Panc1 (cell line): ENCODE data around the gene NEB. TPM values are rescaled to one million over a fixed set of nuclear protein-coding genes. Genes with fewer than 3 reads are reported as not detected.

Experiments
- ATAC-seq: fragments of 200-7000 bp; cut with Tn5 transposase; 2 replicates; pipeline ENCODE4 v1.9.1; 2020; ENCODE audit warnings: mild to moderate bottlenecking, moderate library complexity
- BruUV-seq: library from RNA; stranded (reverse); fragments of 400-500 nt; replicated peaks from 2 replicates; lab custom pipeline; 2021; lab: Mats Ljungman, UMichigan
- CTCF ChIA-PET: fragments of 300-600 bp; sonication (Branson Sonifier 250); formaldehyde crosslinking; loops from one replicate; lab custom pipeline; 2022; ENCODE audit warnings: antibody characterized with exemption; lab: Charles Lee
- POLR2A ChIA-PET: fragments of 300-600 bp; sonication (Branson Sonifier 250); formaldehyde crosslinking; loops from one replicate; lab custom pipeline; 2022; ENCODE audit warnings: antibody characterized with exemption; lab: Charles Lee
- DNase-seq: peaks from one replicate; pipeline ENCODE4 v3.0.0-alpha.2; 2010; ENCODE audit warnings: low read depth, low spot score
- H3K27ac ChIP-seq: 2 replicates; pipeline ENCODE4 v1.5.1; 2011; ENCODE audit warnings: mild to moderate bottlenecking, low read length, inconsistent platforms
- H3K27me3 ChIP-seq: fragments of 200-500 bp; sonication (Bioruptor generic); 2 replicates; pipeline ENCODE4 v1.6.0; 2014; ENCODE audit warnings: low read length, inconsistent platforms; ENCODE audit not compliant: control insufficient read depth, insufficient read depth
- H3K36me3 ChIP-seq: fragments of 200-500 bp; sonication (Bioruptor generic); 2 replicates; pipeline ENCODE4 v1.5.1; 2014; ENCODE audit warnings: inconsistent platforms, mild to moderate bottlenecking, low read length, moderate library complexity; ENCODE audit not compliant: control insufficient read depth, insufficient read depth
- H3K4me1 ChIP-seq: 2 replicates; pipeline ENCODE4 v1.5.1; 2011; ENCODE audit warnings: inconsistent platforms, mild to moderate bottlenecking, low read length, moderate library complexity; ENCODE audit not compliant: control insufficient read depth, insufficient read depth
- H3K4me3 ChIP-seq, 2 experiments: 2 replicates each; pipeline ENCODE4 v1.5.1; 2011 to 2012; ENCODE audit warnings: low read depth in 2 of 2, low read length in 2 of 2, mild to moderate bottlenecking in 2 of 2, inconsistent platforms in 1 of 2, moderate library complexity in 1 of 2
- H3K9me3 ChIP-seq: fragments of 200-500 bp; sonication (Bioruptor generic); 2 replicates; pipeline ENCODE4 v1.5.1; 2014; ENCODE audit warnings: low read depth, mild to moderate bottlenecking, inconsistent platforms, low read length, moderate library complexity; ENCODE audit not compliant: control insufficient read depth, insufficient read depth
- POLR2AphosphoS5 ChIP-seq: IDR thresholded peaks from 2 replicates; pipeline ENCODE4 v1.6.1; 2012; ENCODE audit warnings: mild to moderate bottlenecking, low read depth, low read length, moderate library complexity
- SIN3A ChIP-seq: IDR thresholded peaks from 2 replicates; pipeline ENCODE4 v1.6.1; 2012; ENCODE audit warnings: low read depth, mild to moderate bottlenecking, low read length, moderate library complexity, borderline replicate concordance; ENCODE audit not compliant: insufficient read depth
- TCF7L2 ChIP-seq: IDR thresholded peaks from 2 replicates; pipeline ENCODE4 v1.6.1; 2011; ENCODE audit warnings: mild to moderate bottlenecking, low read depth, low read length, inconsistent platforms
- in situ Hi-C: cut with HindIII; loops from 2 replicates; pipeline ENCODE4 v1.10.0; 2016; ENCODE audit warnings: low sequenced_read_pairs, low pct_unique_long_range_greater_than_20kb
- intact Hi-C: fragments of 100-400 bp; cut with micrococcal nuclease; formaldehyde crosslinking; loops from one replicate; pipeline ENCODE4 v1.10.0; 2022; ENCODE audit not compliant: unreplicated experiment
- total RNA-seq: library from RNA; stranded (reverse); gene quantifications from one replicate; pipeline ENCODE4 v1.2.1, GENCODE V29; 2021; ENCODE audit not compliant: unreplicated experiment
- TF ChIP-seq, protein P1 (sequence below): fragments of 450-650 bp; IDR thresholded peaks from 2 replicates; pipeline ENCODE4 v1.5.1; 2017; ENCODE audit warnings: mild to moderate bottlenecking
- TF ChIP-seq, protein P2 (sequence below), 2 experiments: IDR thresholded peaks; 2 replicates each; pipeline ENCODE4 v1.6.1; 2011 to 2012; ENCODE audit warnings: low read depth in 2 of 2, control low read depth in 1 of 2, low read length in 1 of 2, mild to moderate bottlenecking in 1 of 2, moderate library complexity in 1 of 2; ENCODE audit not compliant: insufficient read depth in 1 of 2

The NEB gene
- total RNA-seq, 1 experiment from 2014 or later: 0.10 TPM

DNA sequence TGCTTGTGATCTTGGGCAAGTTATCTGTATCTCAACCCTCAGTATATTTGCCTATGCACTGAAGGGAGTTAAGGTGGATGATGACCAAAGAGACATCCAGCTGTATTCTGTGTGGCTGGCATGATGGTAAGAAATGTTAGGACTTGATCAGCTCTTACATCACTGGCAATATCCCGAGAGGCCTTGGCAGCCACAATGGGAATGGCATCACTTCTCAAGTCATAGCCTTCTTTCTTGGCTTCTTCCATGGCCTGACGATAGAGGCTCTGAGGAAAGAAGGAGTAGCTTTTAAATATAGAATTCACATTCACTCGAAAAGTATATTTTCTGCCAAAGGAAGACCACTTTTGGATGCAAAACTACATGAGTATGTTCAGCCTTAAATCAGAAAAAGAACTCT lies 113.5 kb downstream of the NEB start:
- no peak for DNase-seq
- no peak overlapping the region for H3K4me3 ChIP-seq
- H3K27ac ChIP-seq: no peak overlapping the region
- no peaks in the 10 kb centered on the region for H3K36me3 ChIP-seq
- intact Hi-C loops: no loop called here
- TF ChIP-seq POLR2AphosphoS5 (no peak), SIN3A (no peak), TCF7L2 (no peak)
- TF ChIP-seq, protein P1, sequence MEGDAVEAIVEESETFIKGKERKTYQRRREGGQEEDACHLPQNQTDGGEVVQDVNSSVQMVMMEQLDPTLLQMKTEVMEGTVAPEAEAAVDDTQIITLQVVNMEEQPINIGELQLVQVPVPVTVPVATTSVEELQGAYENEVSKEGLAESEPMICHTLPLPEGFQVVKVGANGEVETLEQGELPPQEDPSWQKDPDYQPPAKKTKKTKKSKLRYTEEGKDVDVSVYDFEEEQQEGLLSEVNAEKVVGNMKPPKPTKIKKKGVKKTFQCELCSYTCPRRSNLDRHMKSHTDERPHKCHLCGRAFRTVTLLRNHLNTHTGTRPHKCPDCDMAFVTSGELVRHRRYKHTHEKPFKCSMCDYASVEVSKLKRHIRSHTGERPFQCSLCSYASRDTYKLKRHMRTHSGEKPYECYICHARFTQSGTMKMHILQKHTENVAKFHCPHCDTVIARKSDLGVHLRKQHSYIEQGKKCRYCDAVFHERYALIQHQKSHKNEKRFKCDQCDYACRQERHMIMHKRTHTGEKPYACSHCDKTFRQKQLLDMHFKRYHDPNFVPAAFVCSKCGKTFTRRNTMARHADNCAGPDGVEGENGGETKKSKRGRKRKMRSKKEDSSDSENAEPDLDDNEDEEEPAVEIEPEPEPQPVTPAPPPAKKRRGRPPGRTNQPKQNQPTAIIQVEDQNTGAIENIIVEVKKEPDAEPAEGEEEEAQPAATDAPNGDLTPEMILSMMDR: no peak
- TF ChIP-seq, protein P2, sequence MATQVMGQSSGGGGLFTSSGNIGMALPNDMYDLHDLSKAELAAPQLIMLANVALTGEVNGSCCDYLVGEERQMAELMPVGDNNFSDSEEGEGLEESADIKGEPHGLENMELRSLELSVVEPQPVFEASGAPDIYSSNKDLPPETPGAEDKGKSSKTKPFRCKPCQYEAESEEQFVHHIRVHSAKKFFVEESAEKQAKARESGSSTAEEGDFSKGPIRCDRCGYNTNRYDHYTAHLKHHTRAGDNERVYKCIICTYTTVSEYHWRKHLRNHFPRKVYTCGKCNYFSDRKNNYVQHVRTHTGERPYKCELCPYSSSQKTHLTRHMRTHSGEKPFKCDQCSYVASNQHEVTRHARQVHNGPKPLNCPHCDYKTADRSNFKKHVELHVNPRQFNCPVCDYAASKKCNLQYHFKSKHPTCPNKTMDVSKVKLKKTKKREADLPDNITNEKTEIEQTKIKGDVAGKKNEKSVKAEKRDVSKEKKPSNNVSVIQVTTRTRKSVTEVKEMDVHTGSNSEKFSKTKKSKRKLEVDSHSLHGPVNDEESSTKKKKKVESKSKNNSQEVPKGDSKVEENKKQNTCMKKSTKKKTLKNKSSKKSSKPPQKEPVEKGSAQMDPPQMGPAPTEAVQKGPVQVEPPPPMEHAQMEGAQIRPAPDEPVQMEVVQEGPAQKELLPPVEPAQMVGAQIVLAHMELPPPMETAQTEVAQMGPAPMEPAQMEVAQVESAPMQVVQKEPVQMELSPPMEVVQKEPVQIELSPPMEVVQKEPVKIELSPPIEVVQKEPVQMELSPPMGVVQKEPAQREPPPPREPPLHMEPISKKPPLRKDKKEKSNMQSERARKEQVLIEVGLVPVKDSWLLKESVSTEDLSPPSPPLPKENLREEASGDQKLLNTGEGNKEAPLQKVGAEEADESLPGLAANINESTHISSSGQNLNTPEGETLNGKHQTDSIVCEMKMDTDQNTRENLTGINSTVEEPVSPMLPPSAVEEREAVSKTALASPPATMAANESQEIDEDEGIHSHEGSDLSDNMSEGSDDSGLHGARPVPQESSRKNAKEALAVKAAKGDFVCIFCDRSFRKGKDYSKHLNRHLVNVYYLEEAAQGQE (IDR thresholded peaks at IDR 0.05; ENCODE audit: insufficient read depth in 1 of 2, low read depth in 2 of 2, low read length in 1 of 2): no peak
- no TSS peak for BruUV-seq
- POLR2A ChIA-PET: no interaction called here
- no peak for ATAC-seq
- H3K9me3 ChIP-seq: no peaks in the 10 kb centered on the region
- H3K27me3 ChIP-seq: peaks cover 6% of the 10 kb centered on the region
- in situ Hi-C loops: no loop called here
- no peaks in the 10 kb centered on the region; the same call in 1 of the 2 replicates for H3K4me1 ChIP-seq
- CTCF ChIA-PET: no interaction called here

DNA sequence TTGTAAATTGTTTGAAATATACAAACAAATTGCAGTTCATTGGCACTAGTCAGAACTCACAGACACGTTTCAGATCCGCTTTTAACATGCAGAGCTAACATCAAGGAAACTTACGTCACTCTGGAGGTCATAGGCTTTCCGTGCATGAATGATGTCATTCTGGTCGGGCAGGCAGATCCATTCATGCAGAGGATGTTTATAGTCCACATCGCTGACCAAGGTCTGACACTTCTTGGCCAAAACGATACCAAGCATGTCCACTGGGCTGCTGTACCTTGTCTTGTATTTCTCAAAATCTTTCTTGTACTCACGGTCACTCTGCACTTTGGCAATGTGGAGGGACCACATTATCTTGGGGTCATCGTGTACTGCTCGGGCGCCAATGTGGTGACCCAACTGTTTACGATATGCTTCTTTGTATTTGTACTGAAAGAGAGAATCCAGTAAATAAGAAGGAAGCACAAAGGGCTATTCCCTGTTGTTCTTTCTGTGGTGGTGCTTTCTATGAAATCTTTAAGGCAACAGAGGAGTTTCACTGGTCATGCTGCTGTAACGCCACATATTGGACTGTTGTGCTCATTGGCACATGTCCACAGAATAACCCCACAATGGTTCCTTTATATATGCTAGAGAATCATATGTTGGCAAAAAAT lies 114.8 kb downstream of the NEB start:
- CTCF ChIA-PET: no interaction called here
- ATAC-seq (peak; percentile 70; the same call in 1 of the 2 replicates), DNase-seq (no peak)
- H3K27ac ChIP-seq: no peak overlapping the region
- in situ Hi-C loops (no loop called here), intact Hi-C loops (no loop called here)
- H3K4me3 ChIP-seq: no peak overlapping the region
- TF ChIP-seq, protein P1: no peak
- TF ChIP-seq POLR2AphosphoS5: no peak
- TF ChIP-seq, protein P2 (IDR thresholded peaks at IDR 0.05; ENCODE audit: insufficient read depth in 1 of 2, low read depth in 2 of 2, low read length in 1 of 2): no peak
- no peak for TF ChIP-seq SIN3A
- no peak for TF ChIP-seq TCF7L2
- H3K9me3 ChIP-seq: no peaks in the 10 kb centered on the region
- BruUV-seq: no TSS peak
- peaks cover 6% of the 10 kb centered on the region for H3K27me3 ChIP-seq
- H3K36me3 ChIP-seq: no peaks in the 10 kb centered on the region
- no peaks in the 10 kb centered on the region; the same call in 1 of the 2 replicates for H3K4me1 ChIP-seq
- POLR2A ChIA-PET: no interaction called here
